H1 (cell line): ENCODE results near the gene EBLN2. TPM values are rescaled to one million over a fixed set of nuclear protein-coding genes. Genes with fewer than 3 reads are reported as not detected.

Experiments used
- CTCF ChIA-PET: fragments of 300-600 bp; sonication (Branson Sonifier 250); formaldehyde crosslinking; loops from one replicate; lab custom pipeline; 2021; ENCODE audit not compliant: partially characterized antibody; lab: Charles Lee
- POLR2A ChIA-PET: fragments of 300-600 bp; sonication (Branson Sonifier 250); formaldehyde crosslinking; loops from one replicate; lab custom pipeline; 2021; ENCODE audit warnings: inconsistent platforms; ENCODE audit not compliant: partially characterized antibody; lab: Charles Lee
- DNase-seq, 2 experiments: peaks; one replicate each; pipeline versions ENCODE4 v3.0.0 to v3.0.0-alpha.2; 2010 to 2022; ENCODE audit warnings: low spot score in 2 of 2, low read depth in 1 of 2, mixed read lengths in 1 of 2
- FAIRE-seq: peaks from 2 replicates; lab custom pipeline; 2011; peaks lifted over from hg19 to GRCh38; lab: Jason Lieb, UNC
- H2AFZ ChIP-seq: 2 replicates; pipeline ENCODE4 v1.8.1; 2012; ENCODE audit warnings: low read length, inconsistent platforms
- H2AK5ac ChIP-seq: 2 replicates; pipeline ENCODE4 v1.6.1; 2013; ENCODE audit warnings: low read depth, low read length
- H2BK120ac ChIP-seq: replicated peaks from 2 replicates; pipeline ENCODE3; 2013; ENCODE audit warnings: low read depth, low read length, inconsistent platforms
- H2BK12ac ChIP-seq: 2 replicates; pipeline ENCODE4 v1.6.1; 2013; ENCODE audit warnings: low read depth, low read length
- H2BK15ac ChIP-seq: 2 replicates; pipeline ENCODE4 v1.6.1; 2013; ENCODE audit warnings: low read length
- H2BK20ac ChIP-seq: 2 replicates; pipeline ENCODE4 v1.6.1; 2013; ENCODE audit warnings: low read length
- H2BK5ac ChIP-seq: 2 replicates; pipeline ENCODE4 v1.6.1; 2013; ENCODE audit warnings: low read depth, low read length
- H3K14ac ChIP-seq: 2 replicates; pipeline ENCODE4 v1.6.1; 2013; ENCODE audit warnings: inconsistent platforms; ENCODE audit not compliant: insufficient read length
- H3K18ac ChIP-seq: 2 replicates; pipeline ENCODE4 v1.6.1; 2013; ENCODE audit warnings: low read length; ENCODE audit errors: extremely low read depth
- H3K23ac ChIP-seq: 2 replicates; pipeline ENCODE4 v1.6.1; 2013; ENCODE audit warnings: inconsistent platforms; ENCODE audit not compliant: insufficient read length
- H3K23me2 ChIP-seq: 2 replicates; pipeline ENCODE4 v1.6.1; 2013; ENCODE audit warnings: low read depth, low read length
- H3K27ac ChIP-seq: 2 replicates; pipeline ENCODE4 v1.6.1; 2011; ENCODE audit warnings: low read depth, low read length, inconsistent platforms
- H3K27me3 ChIP-seq, 4 experiments: replicated peaks in 1 of 4; 1 replicate in 1 of 4; 2 replicates in 3 of 4; pipeline versions ENCODE4 v1.6.1 to v1.8.1; 2011 to 2013; ENCODE audit warnings: low read length in 3 of 4, mild to moderate bottlenecking in 3 of 4, inconsistent platforms in 2 of 4, mixed read lengths in 2 of 4, moderate library complexity in 1 of 4; ENCODE audit not compliant: control insufficient read depth in 3 of 4, insufficient read depth in 3 of 4; ENCODE audit errors: extremely low read depth in 1 of 4
- H3K36me3 ChIP-seq, 4 experiments: 2 replicates each; pipeline versions ENCODE4 v1.6.1 to v1.8.1; 2011 to 2013; ENCODE audit warnings: mild to moderate bottlenecking in 4 of 4, low read length in 3 of 4, moderate library complexity in 2 of 4, control low read depth in 1 of 4, inconsistent platforms in 1 of 4; ENCODE audit not compliant: insufficient read depth in 4 of 4, control insufficient read depth in 2 of 4
- H3K4ac ChIP-seq: replicated peaks from 2 replicates; pipeline ENCODE3; 2013; ENCODE audit warnings: low read length, low read depth, mixed read lengths, inconsistent platforms; ENCODE audit not compliant: insufficient read length
- H3K4me1 ChIP-seq, 4 experiments: replicated peaks in 1 of 4; 1 replicate in 1 of 4; 2 replicates in 3 of 4; pipeline versions ENCODE4 v1.6.1 to v1.8.1; 2011 to 2013; ENCODE audit warnings: low read length in 3 of 4, inconsistent platforms in 2 of 4, mixed read lengths in 1 of 4; ENCODE audit not compliant: insufficient read depth in 4 of 4, control insufficient read depth in 3 of 4
- H3K4me2 ChIP-seq, 2 experiments: 2 replicates each; pipeline versions ENCODE4 v1.6.1 to v1.8.1; 2011 to 2013; ENCODE audit warnings: low read depth in 2 of 2, low read length in 2 of 2, control low read depth in 1 of 2, inconsistent platforms in 1 of 2, mild to moderate bottlenecking in 1 of 2; ENCODE audit not compliant: insufficient read depth in 1 of 2
- H3K4me3 ChIP-seq, 4 experiments: fragments of 200-600, 300-600 bp in 1 of 4; sonication (generic), shearing (Covaris generic), sonication (Bioruptor Twin) in 1 of 4; 2 replicates each; pipeline versions ENCODE4 v1.5.1 to v1.8.1; 2011 to 2016; ENCODE audit warnings: low read length in 4 of 4, low read depth in 3 of 4, control low read depth in 2 of 4, inconsistent platforms in 2 of 4, mild to moderate bottlenecking in 2 of 4, mixed read lengths in 1 of 4, moderate library complexity in 1 of 4; ENCODE audit not compliant: insufficient read depth in 2 of 4; ENCODE audit errors: extremely low read depth in 1 of 4
- H3K56ac ChIP-seq: replicated peaks from 2 replicates; pipeline ENCODE3; 2013; ENCODE audit warnings: low read depth, mild to moderate bottlenecking, mixed read lengths, low read length, inconsistent platforms; ENCODE audit not compliant: insufficient read length
- H3K79me1 ChIP-seq: 2 replicates; pipeline ENCODE4 v1.6.1; 2013; ENCODE audit warnings: low read depth, low read length, control low read depth
- H3K79me2 ChIP-seq, 2 experiments: 2 replicates each; pipeline versions ENCODE4 v1.6.1 to v1.8.1; 2012 to 2013; ENCODE audit warnings: low read length in 2 of 2, mild to moderate bottlenecking in 2 of 2, inconsistent platforms in 1 of 2; ENCODE audit not compliant: insufficient read depth in 2 of 2, control insufficient read depth in 1 of 2
- H3K9ac ChIP-seq, 4 experiments: replicated peaks in 1 of 4; 1 replicate in 1 of 4; 2 replicates in 3 of 4; pipeline versions ENCODE4 v1.6.1 to v1.8.1; 2011 to 2013; ENCODE audit warnings: low read depth in 3 of 4, low read length in 3 of 4, control low read depth in 2 of 4, mild to moderate bottlenecking in 2 of 4, moderate library complexity in 2 of 4, inconsistent platforms in 1 of 4; ENCODE audit errors: extremely low read depth in 1 of 4
- H3K9me3 ChIP-seq, 2 experiments: 2 replicates each; pipeline versions ENCODE4 v1.6.1 to v1.8.1; 2012 to 2013; ENCODE audit warnings: mild to moderate bottlenecking in 2 of 2, moderate library complexity in 2 of 2, control low read depth in 1 of 2, inconsistent platforms in 1 of 2, low read depth in 1 of 2, low read length in 1 of 2, mixed read lengths in 1 of 2; ENCODE audit not compliant: insufficient read depth in 2 of 2
- H4K20me1 ChIP-seq, 2 experiments: replicated peaks in 1 of 2; 2 replicates each; pipeline versions ENCODE3 to v1.8.1; 2011 to 2013; ENCODE audit warnings: inconsistent platforms in 2 of 2, low read length in 2 of 2, mild to moderate bottlenecking in 1 of 2; ENCODE audit not compliant: insufficient read depth in 2 of 2, control insufficient read depth in 1 of 2
- H4K5ac ChIP-seq: 2 replicates; pipeline ENCODE4 v1.6.1; 2013; ENCODE audit warnings: low read length, low read depth, mixed read lengths, inconsistent platforms; ENCODE audit not compliant: insufficient read length
- H4K8ac ChIP-seq: 2 replicates; pipeline ENCODE4 v1.8.0; 2013; ENCODE audit warnings: mild to moderate bottlenecking, moderate library complexity, low read length, inconsistent platforms; ENCODE audit not compliant: insufficient read depth; ENCODE audit errors: extremely low read depth
- H4K91ac ChIP-seq: replicated peaks from 2 replicates; pipeline ENCODE3; 2013; ENCODE audit warnings: low read length, mixed read lengths, inconsistent platforms; ENCODE audit not compliant: insufficient read length
- ASH2L ChIP-seq: fragments of 200-600, 300-600 bp; sonication (generic); IDR thresholded peaks from one replicate; pipeline ENCODE4 v1.7.1; 2017; ENCODE audit warnings: low read length
- BACH1 ChIP-seq: IDR thresholded peaks from 2 replicates; pipeline ENCODE4 v1.6.1; 2012; ENCODE audit warnings: low read length, improper control_type of control experiment
- EGR1 ChIP-seq: IDR thresholded peaks from 2 replicates; pipeline ENCODE4 v1.6.1; 2011; ENCODE audit warnings: low read depth, low read length, borderline replicate concordance
- JUN ChIP-seq: IDR thresholded peaks from 2 replicates; pipeline ENCODE4 v1.6.1; 2011; ENCODE audit warnings: low read depth, mild to moderate bottlenecking, improper control_type of control experiment, low read length
- MAFK ChIP-seq: IDR thresholded peaks from 2 replicates; pipeline ENCODE4 v1.6.1; 2012; ENCODE audit warnings: low read depth, mild to moderate bottlenecking, improper control_type of control experiment, low read length
- SIX5 ChIP-seq: IDR thresholded peaks from 2 replicates; pipeline ENCODE4 v1.6.1; 2011; ENCODE audit warnings: mild to moderate bottlenecking, low read depth, low read length
- WGBS, 2 experiments: shearing (Covaris generic) in 1 of 2; methylation state at CpG; one replicate each; pipeline versions ENCODE4 v1.1.6 to v1.1.7; 2013 to 2015; ENCODE audit warnings: low lambda C conversion rate in 2 of 2, mixed read lengths in 2 of 2, inconsistent platforms in 1 of 2, low coverage in 1 of 2, missing lambda C conversion rate in 1 of 2; ENCODE audit not compliant: insufficient replicate concordance in 2 of 2, insufficient coverage in 1 of 2, insufficient read length in 1 of 2; ENCODE audit errors: extremely low coverage in 1 of 2, missing lambda C conversion rate in 1 of 2; 5-methylcytosine and 5-hydroxymethylcytosine counted together
- polyA plus RNA-seq, 7 experiments: library from polyadenylated mRNA; depleted of rRNA in 3 of 7; stranded (reverse) in 5 of 7; unstranded in 2 of 7; fragments of >200 nt in 5 of 7; fragments of 200-250 nt in 2 of 7; gene quantifications; 1 replicate in 5 of 7; 2 replicates in 1 of 7; 4 replicates in 1 of 7; pipeline versions ENCODE4 v1.2.1 to v1.2.3, GENCODE V29; 2011 to 2013; ENCODE audit warnings: missing spikeins in 2 of 7, mixed read lengths in 2 of 7
- total RNA-seq: library from RNA; stranded (reverse); fragmentation: NEBNext Ultra II Directional; extraction: Animal tissue kit (Norgen Biotek cat#: 25700); gene quantifications from 2 replicates; pipeline ENCODE4 v1.2.1, GENCODE V29; 2021

Gene EBLN2
- total and polyA plus RNA-seq, 2 of the 8 experiments (the other 6 are each of a cell fraction or from before 2014, with no cell fraction given): 1.9 to 3.8 TPM

DNA sequence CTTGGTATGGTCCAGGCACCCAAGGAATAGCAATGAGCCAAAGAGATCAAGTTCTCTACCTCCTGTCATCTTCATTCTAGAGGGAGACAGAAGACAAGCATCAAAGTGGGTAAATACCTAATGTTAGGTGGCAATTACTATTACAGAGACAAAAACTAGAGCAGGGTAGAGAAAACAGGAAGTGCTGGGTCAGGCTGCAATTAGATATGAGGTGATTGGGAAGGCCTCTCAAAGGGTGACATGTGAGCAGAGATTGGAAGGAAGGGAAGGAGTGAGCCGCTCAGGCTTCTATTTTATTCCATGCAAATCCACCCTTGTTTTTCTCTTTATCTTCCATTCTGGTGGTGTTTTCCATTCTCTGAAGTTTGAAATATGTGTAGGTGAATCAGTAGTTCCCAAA lies 37.4 kb downstream of the EBLN2 start:
- H2BK120ac ChIP-seq: no peak overlapping the region
- no peak overlapping the region for H3K56ac ChIP-seq
- H2AFZ ChIP-seq: no peak overlapping the region
- ChIA-PET CTCF (interaction anchor here (0.8 to 1.6 kb wide), 2 partner anchors 41 to 409 kb away, joined by 3 read pairs; no protein-coding TSS in a partner anchor), POLR2A (no interaction called here)
- no peak overlapping the region for H3K14ac ChIP-seq
- no peaks in the 10 kb centered on the region for H3K27me3 ChIP-seq
- H2BK12ac ChIP-seq: no peak overlapping the region
- no peaks in the 10 kb centered on the region for H3K36me3 ChIP-seq
- no peak overlapping the region for H4K5ac ChIP-seq
- 100% methylated on average over 1 of the region's 1 CpG; no CpG with 5 or more reads in 1 of the 2 experiments for WGBS, 2 experiments
- peaks cover 0 to 16% (median 7%) of the 10 kb centered on the region in 4 experiments; a peak in 6 of 7 replicates for H3K4me1 ChIP-seq
- H2BK20ac ChIP-seq: no peak overlapping the region
- H3K9ac ChIP-seq: no peak overlapping the region
- no peak overlapping the region for H3K4ac ChIP-seq
- no peaks in the 10 kb centered on the region for H4K20me1 ChIP-seq
- H2BK5ac ChIP-seq: no peak overlapping the region
- no peak overlapping the region for H2AK5ac ChIP-seq
- H3K79me2 ChIP-seq: no peaks in the 10 kb centered on the region
- H3K18ac ChIP-seq: no peak overlapping the region
- H3K27ac ChIP-seq: no peak overlapping the region
- DNase-seq (no peak), FAIRE-seq (no peak)
- H4K8ac ChIP-seq: no peak overlapping the region
- H3K4me3 ChIP-seq: no peak overlapping the region
- no peaks in the 10 kb centered on the region for H3K23me2 ChIP-seq
- no peaks in the 10 kb centered on the region for H3K9me3 ChIP-seq
- no peaks in the 10 kb centered on the region; the same call in 1 of the 2 replicates for H3K79me1 ChIP-seq
- H3K23ac ChIP-seq: no peak overlapping the region
- no peak overlapping the region for H2BK15ac ChIP-seq
- H3K4me2 ChIP-seq: no peak overlapping the region
- no peak overlapping the region for H4K91ac ChIP-seq
- no peak for TF ChIP-seq EGR1
- no peak for TF ChIP-seq JUN
- no peak for TF ChIP-seq SIX5
- no peak for TF ChIP-seq ASH2L
- no peak for TF ChIP-seq BACH1
- no peak for TF ChIP-seq MAFK
